Transverse colon (tissue), 4 donors: ENCODE measurements around the gene SSPN. TPM values are rescaled to one million over a fixed set of nuclear protein-coding genes. Genes with fewer than 3 reads are reported as not detected.

Experiments used
- DNase-seq: peaks from one replicate; pipeline ENCODE4 v3.0.0-alpha.2; 2019
- H3K27ac ChIP-seq, 4 donors: fragments of 200-600 bp; sonication (generic); 2 replicates each; pipeline ENCODE4 v1.5.1; 2016 to 2018; ENCODE audit warnings: inconsistent platforms in 4 of 4
- H3K27me3 ChIP-seq: fragments of 200-600 bp; sonication (generic); 2 replicates; pipeline ENCODE4 v1.5.1; 2017; ENCODE audit warnings: inconsistent platforms
- H3K36me3 ChIP-seq, 4 donors: fragments of 200-600 bp; sonication (generic); 2 replicates each; pipeline ENCODE4 v1.5.1; 2017 to 2019; ENCODE audit warnings: inconsistent platforms in 4 of 4
- H3K4me1 ChIP-seq, 4 donors: fragments of 200-600 bp; sonication (generic); 2 replicates each; pipeline ENCODE4 v1.5.1; 2017 to 2020; ENCODE audit warnings: inconsistent platforms in 4 of 4
- H3K4me3 ChIP-seq, 4 donors: fragments of 200-600 bp; sonication (generic); 1 replicate in 1 of 4; 2 replicates in 3 of 4; pipeline versions ENCODE4 v1.5.1 to v1.6.1; 2017 to 2019; ENCODE audit warnings: inconsistent platforms in 4 of 4
- H3K9me3 ChIP-seq, 2 donors: fragments of 200-600 bp; sonication (generic); 2 replicates each; pipeline ENCODE4 v1.5.1; 2017 to 2019; ENCODE audit warnings: inconsistent platforms in 2 of 2
- CTCF ChIP-seq, 5 experiments: fragments of 200-600 bp in 3 of 5; fragments of 450-650 bp in 2 of 5; sonication (generic) in 3 of 5; IDR thresholded peaks; 1 replicate in 2 of 5; 2 replicates in 3 of 5; pipeline ENCODE4 v1.5.1; 2016 to 2017; ENCODE audit warnings: antibody characterized with exemption in 5 of 5, inconsistent platforms in 3 of 5, mild to moderate bottlenecking in 2 of 5, moderate library complexity in 1 of 5
- EP300 ChIP-seq: sonication (generic); formaldehyde crosslinking; IDR thresholded peaks from one replicate; pipeline ENCODE4 v1.6.1; 2017; ENCODE audit warnings: antibody characterized with exemption, low read depth
- POLR2A ChIP-seq: fragments of 450-650 bp; IDR thresholded peaks from one replicate; pipeline ENCODE4 v1.6.1; 2016; ENCODE audit warnings: antibody characterized with exemption, mild to moderate bottlenecking, moderate library complexity
- POLR2AphosphoS5 ChIP-seq, 3 donors: sonication (generic); formaldehyde crosslinking; IDR thresholded peaks; one replicate each; pipeline ENCODE4 v1.6.1; 2016; ENCODE audit warnings: antibody characterized with exemption in 3 of 3
- WGBS, 2 donors: methylation state at CpG; one replicate each; pipeline ENCODE4 v1.1.5; 2018; ENCODE audit warnings: low coverage in 1 of 2; 5-methylcytosine and 5-hydroxymethylcytosine counted together
- in situ Hi-C, 4 donors: fragments of 200-750 bp; cut with MboI; loops; one replicate each; pipeline versions ENCODE4 v1.15.0 to v1.15.1; 2017; ENCODE audit warnings: low sequenced_read_pairs in 3 of 4, low pct_ligation_motif_present in 1 of 4, low pct_unique_long_range_greater_than_20kb in 1 of 4
- intact Hi-C: fragments of 100-400 bp; cut with DNase I; formaldehyde crosslinking; loops from one replicate; pipeline ENCODE4 v1.15.1; 2023; ENCODE audit warnings: low total_unique reads
- total RNA-seq, 4 donors: library from RNA; depleted of rRNA; stranded (reverse); fragments of >200 nt; gene quantifications; one replicate each; pipeline ENCODE4 v1.1.0, GENCODE V29; 2016

SSPN gene
- total RNA-seq, 4 donors from 2014 or later, result 4.5 to 103 (median 15.0) TPM

- peaks cover 0 to 26% (median 11%) of the 10 kb centered on the region in 4 donors for H3K4me1 ChIP-seq
- no peak overlapping the region for H3K4me3 ChIP-seq
- no peak for DNase-seq
- H3K9me3 ChIP-seq, result no peaks in the 10 kb centered on the region
- intact Hi-C loops, result no loop called here
- H3K27me3 ChIP-seq, result no peaks in the 10 kb centered on the region
- H3K36me3 ChIP-seq, result no peaks in the 10 kb centered on the region
- in situ Hi-C loops, result no loop called here
- TF ChIP-seq POLR2A, result no peak
- no peak for TF ChIP-seq EP300
- no peak for TF ChIP-seq CTCF (IDR thresholded peaks at IDR 0.05)
- TF ChIP-seq POLR2AphosphoS5 (IDR thresholded peaks at IDR 0.05), result no peak
- 92% methylated on average over 4 of the region's 4 CpGs for WGBS, 2 donors
- no peak overlapping the region for H3K27ac ChIP-seq
Measured at GRCh38 chr12:26172013-26172412, 23.4 kb upstream of the SSPN start.

- Histone ChIP-seq H3K9me3 (no peaks in the 10 kb centered on the region), H3K4me3 (no peak overlapping the region), H3K36me3 (no peaks in the 10 kb centered on the region), H3K4me1 (peaks cover 0 to 28% (median 14%) of the 10 kb centered on the region in 4 donors), H3K27me3 (no peaks in the 10 kb centered on the region), H3K27ac (peak overlapping the region in 2 of 4 donors; percentile 38 to 55)
- DNase-seq, result no peak
- 85 to 90% methylated on average over 7 of the region's 7 CpGs for WGBS, 2 donors
- TF ChIP-seq POLR2A, result no peak
- TF ChIP-seq EP300, result no peak
- no peak for TF ChIP-seq CTCF (IDR thresholded peaks at IDR 0.05)
- TF ChIP-seq POLR2AphosphoS5 (IDR thresholded peaks at IDR 0.05), result no peak
- in situ Hi-C loops, result no loop called here
- intact Hi-C loops, result no loop called here
Measured at GRCh38 chr12:26172539-26172938, 22.8 kb upstream of the SSPN start.

- peak overlapping the region in 2 of 4 donors; percentile 38 to 55 for H3K27ac ChIP-seq
- H3K9me3 ChIP-seq, result no peaks in the 10 kb centered on the region
- intact Hi-C loops (no loop called here), in situ Hi-C loops (no loop called here)
- 50% methylated on average over 4 of the region's 4 CpGs; no CpG with 5 or more reads in 1 of the 2 donors for WGBS, 2 donors
- H3K4me1 ChIP-seq, result peaks cover 0 to 29% (median 14%) of the 10 kb centered on the region in 4 donors
- TF ChIP-seq POLR2AphosphoS5 (IDR thresholded peaks at IDR 0.05) (no peak), EP300 (no peak), POLR2A (no peak), CTCF (IDR thresholded peaks at IDR 0.05) (no peak)
- H3K36me3 ChIP-seq, result no peaks in the 10 kb centered on the region
- no peaks in the 10 kb centered on the region for H3K27me3 ChIP-seq
- H3K4me3 ChIP-seq, result no peak overlapping the region
- DNase-seq, result no peak
Measured at GRCh38 chr12:26172946-26173552, 22.3 kb upstream of the SSPN start.

GRCh38 chr12:26176725-26177124 is 18.6 kb upstream of the SSPN start:
- in situ Hi-C loops (no loop called here), intact Hi-C loops (no loop called here)
- no peaks in the 10 kb centered on the region for H3K9me3 ChIP-seq
- no peak for DNase-seq
- no peak overlapping the region for H3K4me3 ChIP-seq
- H3K27ac ChIP-seq, result peak overlapping the region; percentile 54 to 77 (median 74)
- no peaks in the 10 kb centered on the region for H3K27me3 ChIP-seq
- TF ChIP-seq POLR2A, result no peak
- no peak for TF ChIP-seq POLR2AphosphoS5 (IDR thresholded peaks at IDR 0.05)
- no peak for TF ChIP-seq EP300
- TF ChIP-seq CTCF (IDR thresholded peaks at IDR 0.05), result peak in 1 of 5 experiments; percentile 34
- peaks cover 0 to 29% (median 14%) of the 10 kb centered on the region in 4 donors for H3K4me1 ChIP-seq
- WGBS, 2 donors, result 40 to 54% methylated on average over 4 of the region's 4 CpGs
- H3K36me3 ChIP-seq, result no peaks in the 10 kb centered on the region
